Sciatic nerve (tissue), 2 donors: ENCODE measurements around the gene ADA. TPM values are rescaled to one million over a fixed set of nuclear protein-coding genes. Genes with fewer than 3 reads are reported as not detected.

Experiments
- ATAC-seq: fragments of 200-7000 bp; cut with Tn5 transposase; one replicate; pipeline ENCODE4 v1.9.1; 2020; ENCODE audit warnings: mild to moderate bottlenecking, moderate library complexity
- DNase-seq: peaks from one replicate; pipeline ENCODE4 v3.0.0-alpha.2; 2020; ENCODE audit warnings: low spot score
- intact Hi-C: fragments of 100-400 bp; cut with DNase I; formaldehyde crosslinking; loops from one replicate; pipeline ENCODE4 v1.14.2; 2022
- total RNA-seq: library from RNA; stranded (reverse); fragmentation: NEBNext Ultra II Directional; extraction: Animal tissue kit (Norgen Biotek cat#: 25700); gene quantifications from one replicate; pipeline ENCODE4 v1.2.1, GENCODE V29; 2021
- donor health status: DM: no; HTN: no; CAD: no.
- donor health status: DM: no; HTN: no; CAD: no.

The ADA gene
- total RNA-seq, 1 donor from 2014 or later, result 7.7 TPM

DNA sequence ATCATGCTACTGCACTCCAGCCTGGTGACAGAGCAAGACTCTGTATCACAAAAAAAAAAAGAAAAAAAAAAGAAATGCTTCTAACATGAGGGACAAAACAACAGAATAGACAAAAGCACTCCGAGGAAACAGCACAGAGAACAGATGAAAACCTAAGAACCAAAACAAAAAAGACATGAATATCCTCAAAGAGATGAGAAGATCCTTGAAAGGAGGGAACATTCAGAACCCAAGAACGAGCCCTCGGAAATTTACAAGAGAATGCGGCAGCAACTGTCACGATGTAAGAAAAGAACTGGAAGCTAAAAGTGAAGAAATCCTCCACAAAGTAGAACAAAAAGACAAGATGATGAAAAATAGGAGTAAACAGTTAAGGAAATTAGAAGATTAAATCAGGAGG is 21.2 kb downstream of the ADA start:
- DNase-seq, result no peak
- ATAC-seq, result no peak
- intact Hi-C loops, result no loop called here

DNA sequence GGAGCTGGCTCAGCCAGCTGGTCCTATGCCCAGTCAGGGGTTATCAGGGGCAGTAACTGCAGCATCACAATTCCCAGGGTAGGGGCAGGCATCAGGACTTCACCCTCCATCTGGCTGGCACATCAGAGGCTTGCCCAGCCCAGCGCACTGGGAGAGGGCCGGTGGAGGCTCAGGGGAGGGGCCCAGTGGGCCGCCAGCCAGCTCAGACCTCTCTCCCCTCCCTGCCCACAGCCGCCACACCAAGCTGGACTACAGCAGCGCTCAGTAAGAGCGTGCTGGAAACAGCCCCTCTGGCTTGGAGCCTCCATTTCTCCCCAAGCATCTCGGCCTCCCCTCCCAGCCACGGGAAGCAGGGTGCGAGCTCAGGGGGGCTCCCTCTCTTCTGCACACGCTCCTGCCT is 22.0 kb downstream of the ADA start:
- ATAC-seq, result no peak
- intact Hi-C loops, result no loop called here
- no peak for DNase-seq

DNA sequence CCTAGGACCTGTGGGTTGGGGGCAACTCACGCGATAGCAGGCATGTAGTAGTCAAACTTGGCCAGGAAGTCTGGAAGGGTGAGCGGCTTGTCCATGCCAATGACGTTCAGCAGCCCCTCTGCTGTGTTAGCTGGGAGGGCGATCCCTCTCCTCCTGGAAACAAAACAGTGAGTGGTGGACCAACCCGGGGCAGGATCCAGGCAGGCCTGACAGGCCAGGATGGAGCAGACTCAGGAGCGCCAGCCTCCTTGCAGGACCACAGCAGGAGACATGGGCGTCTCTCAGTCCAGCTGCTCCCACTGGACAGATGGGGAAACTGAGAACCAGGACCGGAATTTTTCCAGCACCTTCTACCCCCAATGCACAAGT is 22.5 kb downstream of the ADA start:
- DNase-seq, result no peak
- no peak for ATAC-seq
- intact Hi-C loops, result no loop called here

DNA sequence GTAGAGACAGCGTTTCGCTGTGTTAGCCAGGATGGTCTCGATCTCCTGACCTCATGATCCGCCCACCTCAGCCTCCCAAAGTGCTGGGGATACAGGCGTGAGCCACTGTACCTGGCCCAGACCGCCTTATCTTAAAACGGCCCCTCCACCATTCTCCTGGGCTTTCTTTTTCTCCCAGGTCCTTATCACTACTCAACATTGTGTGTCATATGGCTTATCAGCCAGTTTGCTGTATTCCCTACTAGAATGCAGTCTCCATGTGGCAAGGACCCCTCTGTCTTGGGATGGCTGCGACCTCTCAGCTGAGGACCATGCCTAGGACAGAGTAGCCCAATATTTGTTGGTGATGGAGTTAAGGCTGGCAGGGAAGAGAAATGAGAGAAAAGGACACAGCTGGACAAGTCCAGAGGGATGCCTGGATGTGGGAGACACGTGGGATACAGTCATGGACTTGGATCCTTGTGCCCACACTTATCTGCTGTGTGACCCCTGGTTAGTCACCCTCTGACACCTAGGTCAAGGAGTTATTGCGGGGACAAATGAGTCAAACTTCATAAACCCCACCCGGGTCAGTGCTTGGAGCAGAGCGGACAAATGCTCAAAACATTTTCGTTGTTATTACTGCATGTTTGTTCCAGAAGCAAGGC is 24.0 kb downstream of the ADA start:
- no peak for DNase-seq
- intact Hi-C loops, result no loop called here
- no peak for ATAC-seq

DNA sequence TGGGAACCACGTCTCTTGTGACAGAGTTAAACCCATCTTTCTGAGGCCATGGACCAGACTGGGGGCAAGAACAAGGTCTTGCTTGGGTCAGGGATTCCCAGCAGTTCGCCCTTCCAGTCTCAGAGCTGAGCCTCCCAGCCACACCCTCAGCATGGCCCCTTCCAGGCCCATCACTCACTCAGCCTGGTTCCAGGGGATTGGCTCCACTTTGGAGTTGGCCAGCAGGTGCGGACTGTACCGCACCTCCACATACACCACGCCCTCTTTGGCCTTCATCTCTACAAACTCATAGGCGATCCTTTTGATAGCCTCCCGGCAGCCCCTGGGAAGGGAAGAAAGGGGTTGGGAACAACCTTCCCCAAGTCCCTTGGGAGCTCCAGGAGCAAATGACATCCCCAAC is 25.2 kb downstream of the ADA start:
- DNase-seq (no peak), ATAC-seq (no peak)
- intact Hi-C loops, result no loop called here

DNA sequence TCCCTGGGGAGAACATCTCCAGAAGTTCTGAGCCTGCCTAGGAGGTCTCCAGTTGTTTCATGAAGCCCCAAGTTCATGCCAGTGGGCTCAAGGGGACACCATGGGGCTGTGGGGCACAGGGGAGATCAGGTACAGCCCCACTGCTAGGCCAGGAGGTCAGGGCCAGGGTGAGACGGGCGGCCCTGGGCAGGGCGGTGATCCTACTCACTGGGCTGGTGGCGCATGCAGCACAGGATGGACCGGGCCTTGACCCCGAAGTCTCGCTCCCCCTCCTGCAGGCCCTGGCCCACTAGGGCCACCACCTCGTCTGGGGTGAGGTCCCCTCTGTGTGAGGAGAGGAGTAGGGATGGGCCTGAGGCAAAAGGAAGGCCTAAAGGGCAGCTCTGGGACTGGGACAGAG is 26.1 kb downstream of the ADA start:
- intact Hi-C loops, result no loop called here
- no peak for DNase-seq
- no peak for ATAC-seq

DNA sequence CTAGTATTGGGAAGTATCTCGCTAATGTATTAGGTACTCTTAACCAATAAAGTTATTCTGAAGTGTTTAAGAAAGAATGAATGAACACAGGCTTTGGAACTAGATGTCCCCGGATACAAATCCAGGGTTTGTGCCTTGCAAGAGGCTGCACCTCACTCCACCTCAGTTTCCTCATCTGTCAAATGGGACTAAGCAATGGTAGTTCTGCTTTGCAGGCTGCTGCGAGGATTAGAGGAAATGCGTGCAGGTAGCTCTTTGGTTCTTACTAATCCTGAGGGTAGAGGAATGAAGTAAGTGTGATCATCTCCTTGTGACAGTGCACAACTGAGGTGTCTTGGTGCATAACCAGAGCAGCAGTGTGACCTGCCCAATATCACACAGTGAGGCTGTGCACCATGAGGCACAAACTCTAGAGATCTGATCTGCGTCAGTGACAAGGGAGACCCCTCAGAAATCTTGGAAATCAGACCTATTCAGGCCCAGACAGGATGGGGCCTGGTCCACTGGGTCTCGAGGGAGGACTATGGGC is 26.7 kb downstream of the ADA start:
- ATAC-seq (no peak), DNase-seq (no peak)
- intact Hi-C loops, result no loop called here

DNA sequence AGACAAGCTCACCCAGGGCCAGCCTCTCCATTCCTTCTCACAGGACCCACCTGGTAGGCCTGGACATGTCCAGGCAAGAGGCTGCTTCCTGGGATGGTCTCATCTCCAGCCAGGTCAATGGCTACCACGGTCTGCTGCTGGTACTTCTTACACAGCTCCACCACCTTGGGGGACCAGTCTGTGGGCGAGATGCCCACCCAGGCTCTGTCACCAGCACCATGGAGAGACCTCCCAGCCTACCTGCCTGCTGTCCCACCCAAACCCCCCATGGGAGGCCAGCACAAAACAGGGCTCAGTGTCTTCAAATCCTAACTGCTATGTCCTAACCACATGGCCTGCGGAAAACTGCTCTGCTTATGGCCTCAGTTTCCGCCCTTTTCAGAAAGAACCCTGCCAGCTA is 27.3 kb downstream of the ADA start:
- intact Hi-C loops, result no loop called here

DNA sequence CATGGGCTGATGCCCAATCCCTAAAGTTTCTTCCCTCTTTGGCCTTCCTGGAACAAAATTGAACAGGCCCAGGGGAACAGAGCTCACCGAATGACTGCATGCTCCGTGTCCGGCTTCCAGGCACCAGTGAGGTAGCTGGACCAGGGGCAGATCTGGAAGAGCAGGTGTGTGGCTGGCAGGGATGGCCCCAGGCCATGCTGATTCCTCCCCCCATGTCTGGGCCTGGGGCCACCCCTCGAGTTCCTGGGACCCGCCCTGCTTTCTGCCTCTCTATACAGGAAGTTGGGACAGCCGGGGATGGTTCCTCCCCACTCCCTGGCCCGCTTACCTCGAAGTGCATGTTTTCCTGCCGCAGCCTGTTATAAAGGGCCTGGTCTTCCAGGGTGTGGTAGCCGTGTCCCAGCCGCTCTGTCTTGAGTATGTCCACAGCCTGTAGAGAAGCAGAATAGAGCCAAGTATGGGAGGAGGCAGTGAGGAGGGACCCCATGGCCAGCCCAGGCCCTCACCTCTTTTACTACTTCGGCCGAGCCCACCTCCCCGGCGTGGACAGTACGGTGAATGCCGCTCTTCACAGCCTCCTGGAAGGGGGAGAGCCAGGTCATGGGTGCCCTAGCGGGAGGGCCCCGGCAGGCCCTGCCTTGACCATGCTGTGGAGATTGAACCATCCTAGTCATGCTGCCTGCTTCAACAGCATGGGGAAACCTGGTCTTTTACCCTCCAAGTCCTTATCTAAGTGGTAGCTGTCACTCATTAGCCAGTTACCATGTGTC is 28.8 kb downstream of the ADA start:
- intact Hi-C loops, result no loop called here
- DNase-seq, result no peak

More for the DNA sequence above, 27.3 kb downstream of the ADA start:
- ATAC-seq, result no peak
- no peak for DNase-seq

DNA sequence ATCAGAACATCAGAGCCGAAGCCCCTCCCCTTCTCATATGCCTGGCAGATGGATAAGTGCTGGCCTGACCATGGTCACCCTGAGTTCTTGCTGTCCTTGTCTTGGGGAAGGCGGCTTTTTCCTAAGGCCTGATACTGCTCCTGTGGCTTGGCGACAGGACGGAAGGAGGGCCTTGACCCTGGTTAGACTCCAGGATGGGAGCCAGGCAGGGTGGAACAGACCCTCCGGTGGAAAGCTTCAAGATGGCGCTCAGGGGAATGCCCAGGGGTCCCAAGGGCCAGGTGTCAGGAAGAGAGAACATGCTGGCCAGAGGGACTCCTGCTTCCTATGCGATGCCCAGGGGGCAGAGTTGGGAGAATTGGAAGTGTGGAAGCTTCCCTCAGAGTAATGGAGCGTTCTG is 29.6 kb downstream of the ADA start:
- DNase-seq (no peak), ATAC-seq (no peak)
- intact Hi-C loops, result no loop called here

More for the DNA sequence above, 28.8 kb downstream of the ADA start:
- no peak for ATAC-seq

DNA sequence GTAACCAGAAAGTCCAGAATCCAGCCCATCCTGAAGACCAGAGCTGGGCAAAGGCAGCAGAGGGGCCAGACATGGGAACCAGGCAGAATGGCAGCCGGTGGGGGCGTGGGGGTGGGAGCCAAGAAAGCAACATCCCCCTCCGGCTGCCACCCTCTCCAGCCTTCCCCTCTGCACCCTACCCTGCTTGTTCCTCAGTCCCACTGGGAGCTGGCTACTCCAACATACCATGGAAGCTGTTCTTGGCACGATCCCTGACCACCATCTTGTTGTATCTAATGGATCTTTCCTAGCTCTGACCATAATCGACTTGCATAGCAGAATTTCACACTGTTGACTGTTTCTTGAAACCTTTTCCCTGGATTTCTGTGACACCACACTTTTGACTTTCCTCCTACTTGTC is 30.2 kb downstream of the ADA start:
- intact Hi-C loops, result no loop called here

DNA sequence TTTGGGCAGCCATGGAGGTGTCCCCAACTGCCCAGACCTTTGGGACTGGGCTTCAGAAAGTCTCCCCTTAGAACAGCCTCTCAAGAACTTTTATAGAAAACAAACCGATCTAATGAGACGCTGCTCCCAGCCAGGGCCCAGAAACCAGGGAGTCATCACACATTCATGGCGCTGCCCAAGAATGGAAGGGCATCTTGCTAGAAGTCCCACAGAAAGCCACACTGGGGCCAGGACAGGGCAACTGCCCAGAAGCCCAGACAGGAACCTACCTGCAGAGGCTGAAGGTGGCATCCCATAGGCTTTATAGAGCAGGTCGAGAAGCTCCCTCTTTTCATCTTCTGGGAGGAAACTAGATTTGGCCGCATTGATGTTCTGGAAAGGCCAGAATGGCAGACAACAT is 31.5 kb downstream of the ADA start:
- no peak for DNase-seq
- intact Hi-C loops, result no loop called here
- no peak for ATAC-seq

More for the DNA sequence above, 30.2 kb downstream of the ADA start:
- no peak for DNase-seq
- ATAC-seq, result no peak

DNA sequence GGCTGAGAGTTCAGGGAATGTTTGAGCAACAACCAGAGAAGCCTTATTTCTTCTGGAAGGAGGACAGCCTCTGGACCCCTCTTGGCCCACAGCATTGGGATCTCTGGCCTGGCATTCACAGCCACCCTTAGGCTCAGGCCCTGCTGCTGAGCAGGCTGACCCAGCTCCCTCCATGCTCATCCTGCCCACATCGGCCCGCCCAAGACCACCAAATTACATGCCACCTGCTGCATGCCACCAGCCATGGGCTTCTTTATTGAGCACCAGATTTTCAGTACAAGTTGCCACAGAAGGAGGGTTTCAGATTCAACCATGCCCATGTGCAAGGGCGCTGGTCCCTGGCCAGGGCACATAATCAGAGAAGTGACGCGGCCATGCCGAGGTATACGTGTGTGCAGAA is 32.2 kb downstream of the ADA start:
- DNase-seq (no peak), ATAC-seq (no peak)
- intact Hi-C loops, result loop anchor here (5.0 kb wide), 1 partner anchor 237 kb away; no protein-coding TSS in a partner anchor

DNA sequence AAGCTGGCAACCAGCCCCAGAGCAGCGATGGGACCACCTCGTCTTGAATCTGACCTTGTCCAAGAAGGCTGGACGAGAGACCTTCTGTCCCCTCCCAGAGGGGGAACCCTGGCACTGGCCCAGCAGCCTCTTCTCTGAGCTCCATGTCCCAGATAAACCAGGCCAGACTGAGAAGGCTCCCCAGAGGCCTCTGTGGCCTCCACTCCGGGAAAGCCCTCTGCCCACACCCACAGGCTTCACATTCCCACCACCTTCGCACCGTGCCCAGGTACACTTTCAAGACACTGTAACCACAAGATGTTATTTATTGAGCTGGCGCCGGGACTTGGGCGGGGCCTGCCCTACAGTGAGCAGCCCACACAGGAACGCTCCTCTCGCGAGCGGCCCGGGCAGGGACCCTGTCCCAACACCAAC is 33.2 kb downstream of the ADA start:
- intact Hi-C loops, result loop anchor here (5.0 kb wide), 1 partner anchor 236 kb away; no protein-coding TSS in a partner anchor
- no peak for ATAC-seq
- DNase-seq, result no peak

DNA sequence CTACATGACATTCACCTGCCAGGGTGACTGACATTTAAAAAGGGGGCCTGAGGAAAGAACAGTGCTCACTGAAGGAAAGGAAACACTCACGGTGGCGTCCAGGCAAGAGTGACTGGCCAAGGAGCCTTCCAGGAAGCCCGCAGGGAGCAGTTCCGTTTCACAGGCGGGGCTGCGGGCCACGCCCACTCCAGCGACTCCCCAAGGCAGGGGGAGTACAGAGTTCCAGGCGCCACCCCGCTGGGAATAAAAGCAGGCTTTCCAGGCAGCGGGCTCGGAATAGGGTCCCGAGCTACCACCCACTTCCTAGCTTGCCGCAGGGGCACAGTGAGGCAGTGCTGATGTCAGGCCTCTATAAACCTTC is 34.9 kb downstream of the ADA start:
- ATAC-seq, result peak; percentile 31
- intact Hi-C loops, result loop anchor here (5.0 kb wide), 1 partner anchor 234 kb away; no protein-coding TSS in a partner anchor
- DNase-seq, result no peak

DNA sequence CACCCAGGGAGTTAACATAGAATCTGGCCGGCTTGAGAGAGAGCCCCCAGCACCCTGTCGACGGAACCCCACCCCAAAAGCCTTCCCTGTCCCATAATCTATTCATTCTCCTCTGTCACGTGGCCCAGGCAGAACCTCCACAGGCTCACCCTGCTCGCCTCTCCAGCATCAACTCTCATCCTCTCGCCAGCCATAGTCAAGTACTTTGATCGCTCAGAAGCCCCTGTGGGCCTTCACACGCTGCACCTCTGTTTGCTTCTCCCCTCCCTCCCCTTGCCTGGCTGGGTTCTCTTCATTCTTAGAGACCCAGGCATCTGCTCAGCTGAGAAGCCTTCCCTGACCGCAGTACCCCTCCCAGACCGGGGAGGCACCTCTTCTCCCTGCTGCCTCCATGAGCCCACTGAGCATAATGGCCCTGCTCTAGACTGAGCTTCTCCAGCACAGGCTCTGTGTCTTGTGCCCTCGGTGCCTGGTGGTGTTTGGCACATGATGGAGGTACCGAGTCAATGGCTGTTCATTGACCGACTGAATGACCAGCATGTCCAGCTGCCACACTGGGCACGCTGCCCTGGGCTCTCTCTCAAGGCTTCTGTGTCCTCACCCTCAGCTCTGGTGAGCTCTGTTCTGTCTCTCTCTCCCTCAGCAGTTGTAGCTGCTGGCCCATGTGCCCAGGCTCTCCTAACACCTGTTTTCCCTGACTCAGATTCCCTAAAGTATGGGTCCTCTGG is 35.5 kb downstream of the ADA start:
- DNase-seq (no peak), ATAC-seq (no peak)
- intact Hi-C loops, result loop anchor here (5.0 kb wide), 1 partner anchor 234 kb away; no protein-coding TSS in a partner anchor

DNA sequence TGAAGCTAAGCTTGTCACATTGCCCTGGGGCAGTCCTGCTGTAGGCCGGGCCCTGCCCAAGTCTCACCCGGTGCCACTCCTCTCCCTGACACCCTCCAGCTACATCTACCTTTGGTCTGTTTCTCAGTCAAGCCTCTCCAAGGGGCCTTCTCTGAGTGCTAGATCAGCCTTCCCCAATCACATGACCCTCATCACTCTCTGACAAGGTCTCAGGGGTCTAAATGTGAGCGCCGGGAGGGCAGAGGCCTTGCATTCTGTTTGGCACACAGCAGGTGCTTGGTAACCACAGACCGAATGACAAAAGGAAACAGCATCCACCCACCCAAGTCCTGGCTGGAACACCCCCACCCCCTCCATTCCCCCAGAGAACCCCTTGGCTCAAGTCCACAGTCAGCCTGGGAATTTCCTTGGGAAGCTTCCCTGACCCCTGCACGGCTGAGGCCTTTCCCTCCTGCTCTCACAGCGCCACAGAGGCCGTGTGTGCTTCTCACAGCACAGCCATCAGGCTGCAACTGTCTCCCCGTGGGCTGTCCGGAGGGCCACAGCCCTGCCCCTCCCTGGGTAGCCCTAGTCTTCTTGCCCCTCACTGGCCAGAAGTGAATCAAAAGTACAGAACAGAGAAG is 36.2 kb downstream of the ADA start:
- ATAC-seq, result peak; percentile 38
- intact Hi-C loops, result loop anchor here (5.0 kb wide), 1 partner anchor 233 kb away; no protein-coding TSS in a partner anchor
- DNase-seq, result no peak

DNA sequence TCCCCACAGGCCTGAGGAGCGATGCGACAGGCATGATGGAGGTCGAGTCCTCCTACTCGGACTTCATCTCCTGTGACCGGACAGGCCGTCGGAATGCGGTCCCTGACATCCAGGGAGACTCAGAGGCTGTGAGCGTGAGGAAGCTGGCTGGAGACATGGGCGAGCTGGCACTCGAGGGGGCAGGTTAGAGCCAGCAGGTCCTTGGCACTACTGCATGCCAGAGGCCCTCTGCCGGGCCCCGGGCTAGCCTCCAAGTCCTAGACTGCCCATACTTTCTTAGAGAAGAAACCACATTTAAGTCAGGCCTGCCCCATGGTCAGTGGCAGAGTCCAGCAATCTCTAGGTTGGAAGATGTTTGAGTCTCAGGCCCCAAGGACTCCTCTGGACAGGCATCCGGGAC is 37.0 kb downstream of the ADA start:
- DNase-seq (no peak), ATAC-seq (no peak)
- intact Hi-C loops, result loop anchor here (5.0 kb wide), 1 partner anchor 397 kb away; no protein-coding TSS in a partner anchor

DNA sequence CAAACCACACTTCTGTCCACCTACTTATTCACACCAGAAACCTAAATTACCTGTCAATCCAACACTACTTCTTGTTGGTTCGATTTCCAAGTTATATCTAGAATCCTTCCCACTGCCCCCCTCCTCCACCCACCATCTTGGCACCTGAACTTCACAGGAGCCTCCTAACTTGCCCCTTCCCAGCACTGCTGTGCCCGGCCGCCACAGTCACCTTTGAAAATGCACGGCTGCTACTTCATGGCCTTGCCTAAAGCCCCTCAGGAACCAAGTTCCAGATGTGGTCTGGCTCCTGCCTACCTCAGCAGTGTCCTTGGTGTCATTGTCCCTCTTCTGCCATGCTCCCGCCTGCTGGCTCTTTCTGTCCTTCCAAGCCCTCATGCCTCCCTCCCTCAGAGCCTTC is 37.9 kb downstream of the ADA start:
- no peak for DNase-seq
- intact Hi-C loops, result loop anchor here (5.0 kb wide), 1 partner anchor 396 kb away; no protein-coding TSS in a partner anchor
- no peak for ATAC-seq
